Cardiac muscle cell (in vitro differentiated cells and primary cell): Measurements from ENCODE around the gene MYO3B. TPM values are rescaled to one million over a fixed set of nuclear protein-coding genes. Genes with fewer than 3 reads are reported as not detected.

Source experiments
- DNase-seq, 2 donors: peaks; one replicate each; pipeline versions ENCODE4 v3.0.0 to v3.0.0-alpha.2; 2010 to 2017; ENCODE audit warnings: low read depth in 1 of 2, low spot score in 1 of 2
- H3K27ac ChIP-seq: fragments of 200-600 bp; sonication (generic); 2 replicates; pipeline ENCODE4 v1.5.1; 2016
- H3K27me3 ChIP-seq: fragments of 200-600 bp; sonication (generic); 2 replicates; pipeline ENCODE4 v1.6.0; 2016; ENCODE audit warnings: control low read depth
- H3K36me3 ChIP-seq: fragments of 200-600 bp; sonication (generic); 2 replicates; pipeline ENCODE4 v1.5.1; 2016; ENCODE audit warnings: control low read depth
- H3K4me1 ChIP-seq: fragments of 200-600 bp; sonication (generic); 2 replicates; pipeline ENCODE4 v1.8.1; 2017; ENCODE audit warnings: low read depth, mild to moderate bottlenecking, mixed run types
- H3K4me3 ChIP-seq: fragments of 200-600 bp; sonication (generic); 2 replicates; pipeline ENCODE4 v1.5.1; 2016; ENCODE audit warnings: mild to moderate bottlenecking
- H3K9me3 ChIP-seq: fragments of 200-600 bp; sonication (generic); 2 replicates; pipeline ENCODE4 v1.5.1; 2017; ENCODE audit warnings: low read depth, mild to moderate bottlenecking, control low read depth
- CTCF ChIP-seq: IDR thresholded peaks from 2 replicates; pipeline ENCODE4 v1.5.1; 2012; ENCODE audit warnings: low read depth, mild to moderate bottlenecking, low read length
- polyA plus RNA-seq: library from polyadenylated mRNA; unstranded; fragments of >200 nt; fragmentation: Nextera tagmentation; extraction: Ambion mirVana; gene quantifications from 2 replicates; pipeline ENCODE4 v1.2.1, GENCODE V29; 2016
- total RNA-seq: library from RNA; depleted of rRNA; stranded (reverse); fragments of >200 nt; gene quantifications from 2 replicates; pipeline ENCODE4 v1.2.3, GENCODE V29; 2016

The MYO3B gene
- total and polyA plus RNA-seq, 2 experiments from 2014 or later: not detected

GRCh38 chr2:170578606-170579005 lies 400.7 kb downstream of the MYO3B start:
- no peak for TF ChIP-seq CTCF

GRCh38 chr2:170579511-170579910 lies 401.6 kb downstream of the MYO3B start:
- no peaks in the 10 kb centered on the region for H3K27me3 ChIP-seq
- no peak for TF ChIP-seq CTCF

More at GRCh38 chr2:170578606-170579005, 400.7 kb downstream of the MYO3B start:
- no peak overlapping the region for H3K27ac ChIP-seq
- no peak overlapping the region for H3K4me3 ChIP-seq
- H3K36me3 ChIP-seq: no peaks in the 10 kb centered on the region
- H3K4me1 ChIP-seq: no peaks in the 10 kb centered on the region
- no peak for DNase-seq
- no peaks in the 10 kb centered on the region for H3K27me3 ChIP-seq
- H3K9me3 ChIP-seq: no peaks in the 10 kb centered on the region

DNA sequence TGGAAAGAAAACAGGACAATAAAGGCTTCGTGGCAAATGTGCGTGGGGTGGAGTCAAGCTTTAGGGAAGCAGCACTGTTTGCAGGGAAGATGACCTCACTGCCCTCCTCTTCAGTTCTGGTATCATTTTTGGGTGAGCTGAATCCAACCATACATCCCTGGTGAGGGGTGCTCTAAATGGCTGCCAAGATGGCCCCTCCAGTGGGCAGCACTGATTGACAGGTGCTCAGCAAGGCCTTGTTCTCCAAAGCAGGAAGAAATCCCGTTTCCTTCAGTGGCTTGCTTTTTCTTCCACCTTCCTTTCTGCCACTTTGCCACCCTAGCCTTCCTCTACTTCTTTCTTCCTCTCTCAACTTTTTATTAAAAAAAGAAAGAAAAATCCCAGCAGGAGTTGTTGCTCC lies 404.4 kb downstream of the MYO3B start:
- H3K4me1 ChIP-seq: no peaks in the 10 kb centered on the region
- no peaks in the 10 kb centered on the region for H3K36me3 ChIP-seq
- H3K27me3 ChIP-seq: no peaks in the 10 kb centered on the region
- H3K9me3 ChIP-seq: no peaks in the 10 kb centered on the region
- TF ChIP-seq CTCF: no peak
- no peak overlapping the region for H3K4me3 ChIP-seq
- no peak overlapping the region for H3K27ac ChIP-seq
- no peak for DNase-seq

More at GRCh38 chr2:170579511-170579910, 401.6 kb downstream of the MYO3B start:
- DNase-seq: no peak
- Histone ChIP-seq H3K36me3 (no peaks in the 10 kb centered on the region), H3K4me3 (no peak overlapping the region), H3K4me1 (no peaks in the 10 kb centered on the region), H3K27ac (no peak overlapping the region), H3K9me3 (no peaks in the 10 kb centered on the region)

DNA sequence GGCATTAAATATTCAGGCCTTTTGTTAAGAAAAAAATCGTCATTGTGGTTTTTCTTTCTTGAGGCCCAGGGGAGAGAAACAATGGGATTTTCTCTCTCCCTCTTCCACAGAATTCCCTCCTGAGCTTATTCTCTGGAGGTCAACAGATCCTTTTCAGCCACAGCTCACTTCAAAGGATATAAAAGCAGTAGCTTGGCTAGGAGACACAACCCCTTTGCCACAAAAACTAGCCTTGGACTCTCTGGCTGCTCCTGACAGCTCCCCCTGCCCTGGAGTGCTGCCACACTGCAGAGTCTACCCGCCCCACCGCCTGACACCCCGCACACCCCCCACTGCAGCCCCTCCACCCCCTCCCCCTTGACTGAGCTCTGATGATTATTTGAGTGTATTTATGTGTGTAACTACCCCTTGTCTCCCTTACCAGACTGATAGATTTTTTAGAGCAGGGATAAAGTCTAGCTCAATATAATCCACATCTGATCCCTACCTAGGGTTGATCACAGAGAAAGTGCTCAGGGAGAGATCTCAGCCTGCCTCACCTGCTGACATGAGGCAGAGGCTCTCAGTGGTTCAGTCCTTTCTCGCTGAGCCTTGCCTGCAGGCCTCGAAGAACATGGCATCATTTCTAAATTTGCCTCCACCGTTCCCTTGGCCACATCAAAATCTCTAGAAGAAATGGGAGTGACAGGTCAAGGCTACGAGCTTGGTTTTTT lies 405.0 kb downstream of the MYO3B start:
- no peak for TF ChIP-seq CTCF
- Histone ChIP-seq H3K36me3 (no peaks in the 10 kb centered on the region), H3K27ac (no peak overlapping the region), H3K9me3 (no peaks in the 10 kb centered on the region), H3K27me3 (no peaks in the 10 kb centered on the region), H3K4me1 (no peaks in the 10 kb centered on the region), H3K4me3 (no peak overlapping the region)
- DNase-seq: no peak

GRCh38 chr2:170585067-170585466 lies 407.1 kb downstream of the MYO3B start:
- H3K27me3 ChIP-seq: no peaks in the 10 kb centered on the region
- no peaks in the 10 kb centered on the region for H3K9me3 ChIP-seq
- DNase-seq: no peak
- H3K4me1 ChIP-seq: no peaks in the 10 kb centered on the region
- no peak for TF ChIP-seq CTCF
- H3K36me3 ChIP-seq: no peaks in the 10 kb centered on the region
- no peak overlapping the region for H3K4me3 ChIP-seq
- no peak overlapping the region for H3K27ac ChIP-seq
